HT-29 (cell line): ENCODE results near the gene SMPD2. TPM values are rescaled to one million over a fixed set of nuclear protein-coding genes. Genes with fewer than 3 reads are reported as not detected.

Source experiments
- DNase-seq: peaks from one replicate; pipeline ENCODE4 v3.0.0-alpha.2; 2015; ENCODE audit warnings: low spot score
- total RNA-seq: library from RNA; depleted of rRNA; stranded (reverse); fragments of >200 nt; shearing (Covaris generic); gene quantifications from 2 replicates; pipeline ENCODE4 v1.2.3, GENCODE V29; 2014

The SMPD2 gene
- total RNA-seq, 1 experiment from 2014 or later, result 50.4 TPM

DNA sequence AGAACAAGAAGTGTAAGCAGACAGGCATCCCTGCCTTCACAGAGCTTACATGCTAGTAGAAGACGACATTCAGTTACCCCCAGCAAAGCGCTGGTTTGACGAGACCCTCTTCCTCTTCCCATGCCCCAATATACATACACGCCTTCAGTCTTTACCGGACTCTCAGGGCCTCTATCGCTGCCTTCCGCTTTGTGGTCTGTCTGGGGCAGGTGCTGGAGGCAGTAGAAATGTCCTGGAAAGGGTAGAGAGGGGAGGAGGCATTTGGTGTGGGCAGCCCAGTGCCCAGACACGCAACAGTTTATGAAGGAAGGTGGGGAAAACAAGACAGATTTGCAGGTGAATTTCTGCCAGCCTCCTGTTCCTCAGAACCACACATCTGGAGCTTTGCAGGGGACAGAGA lies 6.0 kb downstream of the SMPD2 start:
- no peak for DNase-seq

DNA sequence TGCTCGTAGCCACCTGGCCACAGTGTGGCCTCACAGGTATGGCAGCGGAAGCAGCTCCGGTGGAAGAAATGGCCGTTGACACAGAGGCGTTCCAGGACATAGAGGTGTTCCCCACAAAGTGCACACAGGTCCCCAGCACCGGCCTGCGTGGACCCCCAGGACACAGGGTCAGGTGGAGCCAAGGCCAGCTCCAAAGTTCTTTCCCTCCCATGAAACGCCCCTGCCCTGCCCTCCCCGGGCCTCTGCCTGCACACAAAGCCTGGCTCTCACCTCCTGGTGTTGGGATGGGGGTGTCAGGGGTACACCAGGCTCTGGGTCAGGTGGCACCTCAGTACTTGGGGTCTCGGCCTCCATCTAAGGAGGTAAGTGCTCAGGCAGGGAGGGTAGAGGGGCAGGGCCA lies 6.6 kb downstream of the SMPD2 start:
- no peak for DNase-seq

DNA sequence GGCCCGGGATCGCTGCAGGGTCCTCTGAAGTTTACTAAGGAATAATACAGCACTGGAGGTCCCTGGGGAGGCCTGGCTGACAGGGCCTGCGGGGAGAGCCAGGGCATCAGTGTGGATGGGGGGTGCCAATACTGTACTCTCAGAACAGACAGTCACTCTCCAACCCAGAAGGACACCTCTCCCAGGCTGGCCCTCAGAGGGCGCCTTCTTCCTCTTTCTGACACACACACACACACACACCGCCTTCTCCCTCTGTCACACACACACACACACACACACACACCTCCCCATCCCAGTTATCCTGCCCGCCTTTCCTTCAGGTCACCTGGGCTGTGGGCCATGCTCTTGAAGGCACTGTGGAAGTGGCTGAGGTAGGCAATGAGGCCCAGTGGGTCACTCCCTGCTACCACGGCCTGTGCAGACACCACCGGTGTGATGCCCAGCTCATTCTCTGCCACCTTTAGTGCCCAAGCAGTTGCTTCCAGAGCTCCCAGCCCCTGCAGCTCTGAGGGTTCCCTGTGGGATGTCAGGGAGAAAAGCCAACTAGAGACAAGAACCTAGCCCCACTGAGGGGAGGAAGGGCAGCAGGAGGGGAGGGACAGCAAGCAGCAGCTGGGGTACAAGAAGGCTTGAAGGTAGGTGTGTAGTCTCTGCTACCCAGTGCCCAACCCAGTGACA lies 7.5 kb downstream of the SMPD2 start:
- DNase-seq, result no peak

DNA sequence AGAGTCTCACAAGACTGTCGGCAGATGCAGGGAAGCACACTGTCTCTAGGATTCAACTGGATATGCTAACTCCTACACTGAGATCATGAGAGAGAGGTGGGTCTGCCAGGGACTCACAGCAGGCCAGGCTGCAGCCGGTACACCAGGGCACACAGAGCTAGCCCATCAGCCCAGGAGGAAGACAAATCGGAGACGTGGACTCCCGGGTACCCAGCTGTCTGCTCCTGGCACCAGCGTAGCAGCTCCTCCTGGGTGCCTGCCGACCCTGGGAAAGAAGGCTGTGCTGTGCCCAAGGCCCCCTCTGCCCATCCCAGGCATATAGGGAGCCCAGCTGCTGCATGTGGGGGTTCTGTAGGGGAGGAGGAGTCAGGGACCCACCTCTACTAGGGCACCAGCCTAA lies 8.1 kb downstream of the SMPD2 start:
- DNase-seq, result no peak

DNA sequence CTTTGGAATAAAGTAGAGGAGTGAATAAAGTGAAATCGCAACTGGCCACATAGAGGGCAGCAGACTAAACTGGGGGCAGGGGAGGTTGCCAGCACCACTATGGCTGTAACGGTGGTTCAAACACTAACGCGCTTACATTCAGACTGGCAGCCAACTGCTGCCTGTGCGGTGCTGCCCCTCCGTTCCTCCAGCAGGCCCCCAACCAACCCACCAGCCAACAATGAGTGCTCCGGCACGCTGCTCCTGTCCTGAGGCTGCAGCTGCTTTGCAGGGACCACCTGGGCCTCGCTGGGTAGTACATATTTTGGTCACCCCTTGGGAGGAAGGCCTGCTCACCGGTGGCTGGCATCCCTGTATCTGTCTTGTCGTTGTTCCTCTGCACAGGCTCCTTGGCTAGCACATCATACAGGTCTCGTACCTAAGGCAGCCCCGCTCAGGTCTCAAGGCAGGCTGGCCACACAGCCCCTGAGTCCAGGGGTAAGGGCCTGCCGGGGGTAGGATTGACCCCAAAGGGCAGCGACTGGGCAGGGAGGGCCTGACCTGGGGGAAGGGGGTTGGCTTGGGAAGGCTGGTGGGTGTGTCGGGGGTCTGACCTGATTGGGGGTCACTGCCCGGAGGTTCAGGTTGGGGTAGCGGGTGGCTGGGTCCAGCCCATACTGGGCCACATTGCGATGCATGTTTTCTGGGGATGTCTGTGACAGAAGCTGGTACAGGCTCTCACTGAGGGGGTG lies 8.7 kb downstream of the SMPD2 start:
- DNase-seq, result no peak

GRCh38 chr6:109449795-109450673 lies 9.5 kb downstream of the SMPD2 start:
- no peak for DNase-seq

DNA sequence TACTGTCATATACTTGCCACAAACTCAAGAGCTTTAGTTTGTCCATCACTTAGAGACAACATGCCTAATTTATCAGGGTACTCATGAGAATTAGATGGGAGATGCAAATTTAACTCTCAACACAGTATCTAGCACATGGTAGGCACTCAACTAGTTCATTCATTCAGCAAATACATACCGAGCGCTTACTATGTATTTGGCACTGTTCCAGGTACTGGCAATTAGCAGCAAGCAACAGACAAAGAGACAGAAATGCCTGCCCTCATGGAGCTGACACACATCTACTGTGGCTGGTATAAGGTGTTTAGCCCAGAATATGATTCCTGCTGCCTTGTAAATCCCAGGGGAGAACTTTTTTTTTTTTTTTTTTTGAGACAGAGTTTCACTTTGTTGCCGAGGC lies 10.3 kb downstream of the SMPD2 start:
- DNase-seq, result no peak

DNA sequence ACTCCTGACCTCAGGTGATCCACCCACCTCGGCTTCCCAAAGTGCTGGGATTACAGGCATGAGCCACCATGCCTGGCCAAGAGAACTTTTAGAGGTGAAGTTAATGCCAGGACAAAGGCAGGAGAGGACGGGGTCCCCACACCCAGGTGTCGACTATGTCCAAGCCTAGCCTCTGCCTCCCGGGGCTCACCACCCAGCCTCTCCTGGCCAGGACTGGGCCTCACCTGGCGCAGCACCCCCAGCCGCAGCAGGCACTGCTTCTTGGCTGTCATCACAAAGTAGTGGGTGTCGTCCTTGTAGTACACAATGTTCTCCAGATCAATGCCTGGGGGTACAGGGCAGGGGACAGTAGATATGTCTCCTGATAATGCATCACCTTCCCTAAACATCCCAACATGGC lies 10.9 kb downstream of the SMPD2 start:
- DNase-seq, result no peak

GRCh38 chr6:109452181-109452580 lies 11.7 kb downstream of the SMPD2 start:
- DNase-seq, result no peak

DNA sequence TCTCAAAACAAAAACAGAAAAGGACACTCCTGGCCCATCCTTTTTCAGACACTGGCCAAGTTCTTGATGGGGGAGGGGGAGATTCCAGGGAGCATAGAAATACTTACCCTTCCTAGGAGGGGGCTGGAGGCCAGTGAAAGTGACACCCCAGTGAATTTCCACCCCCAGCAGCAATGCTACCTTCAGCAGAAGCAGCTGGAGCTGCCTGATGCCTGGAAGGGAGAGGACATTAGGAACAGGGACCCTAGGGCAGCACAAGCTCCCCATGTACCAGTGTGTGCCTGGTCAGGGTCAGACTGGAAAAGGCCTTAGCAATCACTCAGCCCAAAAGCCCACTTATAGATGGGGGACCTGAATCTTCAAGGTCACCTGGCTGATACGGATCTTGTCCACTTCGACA lies 12.6 kb downstream of the SMPD2 start:
- no peak for DNase-seq

- no peak for DNase-seq
These were observed 13.3 kb downstream of the SMPD2 start for GRCh38 chr6:109453594-109454495.

GRCh38 chr6:109454496-109455436 lies 14.2 kb downstream of the SMPD2 start:
- DNase-seq, result peak; percentile 14

- peak; percentile 80 for DNase-seq
These were observed 15.1 kb downstream of the SMPD2 start, which contains the start of gene MICAL1 for GRCh38 chr6:109455437-109456110. TSS of gene MICAL1 (minus strand) at chr6:109455772. CDS start at chr6:109454196, 1,576 bp downstream.

DNA sequence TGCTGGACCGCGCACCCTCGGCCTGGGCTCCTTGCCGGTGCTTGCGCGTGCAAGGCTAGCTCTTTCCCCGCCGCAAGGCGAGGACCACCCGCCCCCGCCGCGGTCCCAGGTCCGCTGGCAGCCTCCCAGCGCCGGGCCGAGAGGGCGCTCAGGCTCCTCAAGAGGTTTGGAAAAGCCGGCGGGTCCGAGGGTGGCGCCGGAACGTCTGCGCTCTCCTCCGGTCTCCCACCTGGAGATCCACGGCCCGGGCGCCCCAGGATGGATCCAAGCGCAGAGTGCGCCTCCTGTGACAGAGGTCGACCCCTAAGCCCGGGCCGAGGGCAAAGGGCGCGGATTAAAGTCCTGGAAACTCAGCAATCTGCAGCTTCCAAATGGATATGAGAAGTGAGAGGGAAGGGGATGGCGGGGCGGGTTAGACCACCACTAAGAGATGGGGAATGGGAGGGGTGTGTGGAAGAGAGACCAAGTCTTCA lies 15.6 kb downstream of the SMPD2 start:
- no peak for DNase-seq

DNA sequence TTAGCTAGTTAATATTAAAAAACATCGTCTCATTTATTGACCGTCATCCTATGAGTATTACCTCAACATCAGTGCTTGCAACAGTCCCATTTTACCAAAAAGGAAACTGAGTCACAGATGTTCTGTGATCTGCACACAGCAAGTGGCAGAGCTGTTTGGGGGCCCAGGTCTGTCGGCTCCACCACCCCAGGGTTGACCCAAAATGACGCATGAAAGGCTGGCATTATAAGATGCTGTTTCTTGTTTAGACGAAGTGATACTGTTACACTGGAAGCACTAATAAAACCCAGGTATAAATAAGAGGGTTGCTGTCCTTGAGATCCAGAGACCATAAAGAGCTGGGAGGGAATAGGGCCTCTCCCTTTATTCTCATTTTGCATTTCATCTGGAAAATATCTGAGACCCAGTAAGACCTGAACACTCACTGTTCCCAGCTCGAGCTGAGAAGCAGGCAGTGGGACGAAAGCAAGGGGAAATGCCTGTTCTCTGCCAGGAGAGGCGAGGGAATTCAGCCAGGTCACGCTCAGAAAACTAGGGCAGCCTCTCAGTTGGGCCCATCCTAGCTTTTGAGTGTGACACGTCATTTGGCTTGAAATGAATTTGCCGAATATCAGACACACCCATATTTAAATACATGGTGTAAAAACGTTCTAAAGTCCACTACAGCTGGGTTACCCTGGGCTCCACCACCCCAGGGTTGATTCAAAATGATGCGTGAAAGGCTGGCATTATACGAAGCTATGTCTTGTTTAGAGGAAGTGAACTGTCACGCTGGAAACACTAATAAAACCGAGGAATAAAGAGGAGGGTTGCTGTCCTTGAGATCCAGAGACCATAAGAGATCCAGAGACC lies 16.4 kb downstream of the SMPD2 start:
- peak; percentile 31 for DNase-seq

DNA sequence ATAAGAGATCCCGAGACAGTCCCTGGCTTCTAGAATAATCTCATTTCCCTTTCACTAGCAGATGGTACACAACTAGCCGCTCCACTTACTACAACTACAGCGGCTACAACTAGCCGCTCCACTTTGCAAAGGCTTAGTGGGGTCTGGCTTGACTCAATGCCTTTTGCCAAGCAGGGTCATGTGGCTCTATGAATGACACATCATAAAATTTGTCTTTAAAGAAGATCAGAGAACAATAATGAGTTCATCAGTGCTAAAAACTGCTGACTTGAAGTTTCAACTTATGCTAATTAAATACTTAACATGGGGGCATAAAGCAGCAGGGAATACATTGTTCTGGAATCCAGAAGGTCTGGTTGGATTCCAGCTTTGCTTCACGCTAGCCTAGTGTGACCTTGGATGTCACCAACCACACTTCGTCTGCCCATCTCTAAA lies 17.1 kb downstream of the SMPD2 start:
- no peak for DNase-seq

DNA sequence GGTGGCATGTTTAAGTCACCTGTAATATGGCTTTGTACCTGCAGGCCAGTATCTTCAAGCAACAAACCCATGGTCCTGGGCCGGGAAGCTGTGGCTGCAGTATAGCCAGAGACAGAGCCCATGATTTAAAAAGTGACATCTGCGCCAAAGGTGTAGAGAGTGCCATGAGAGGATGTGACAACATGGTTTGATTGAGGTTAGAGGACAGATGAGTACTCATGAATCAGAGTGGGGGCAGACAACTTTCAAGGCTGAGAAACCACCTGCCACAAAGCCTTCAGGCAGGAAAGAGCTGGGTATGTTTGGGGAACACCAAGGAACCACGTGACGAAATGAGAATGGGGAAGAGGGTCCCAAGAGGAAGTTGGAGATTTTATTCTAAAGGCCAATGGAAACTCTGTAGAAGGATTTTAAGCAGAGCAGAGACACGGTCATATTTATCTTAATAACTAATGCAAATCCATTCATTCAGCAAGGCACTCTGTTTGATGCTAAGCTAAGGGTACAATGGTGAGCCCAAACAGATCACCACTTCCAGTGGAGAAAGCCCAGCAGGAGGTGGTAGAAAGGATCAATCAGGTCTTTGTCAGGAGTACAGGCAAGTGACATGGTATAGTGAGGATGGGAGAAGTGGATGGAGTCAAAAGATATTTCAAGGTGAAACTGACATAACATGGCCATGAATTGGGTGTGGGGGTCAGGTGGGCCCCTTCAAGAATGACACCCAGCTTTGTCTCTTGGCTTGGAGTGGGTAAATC lies 18.4 kb downstream of the SMPD2 start:
- DNase-seq, result no peak
